ENCODE results near the gene ARL8A. TPM values are rescaled to one million over a fixed set of nuclear protein-coding genes. Genes with fewer than 3 reads are reported as not detected.

ARL8A gene
- total and polyA plus RNA-seq, 4 donors, result 8.4 to 25.7 (median 20.2) TPM

DNA sequence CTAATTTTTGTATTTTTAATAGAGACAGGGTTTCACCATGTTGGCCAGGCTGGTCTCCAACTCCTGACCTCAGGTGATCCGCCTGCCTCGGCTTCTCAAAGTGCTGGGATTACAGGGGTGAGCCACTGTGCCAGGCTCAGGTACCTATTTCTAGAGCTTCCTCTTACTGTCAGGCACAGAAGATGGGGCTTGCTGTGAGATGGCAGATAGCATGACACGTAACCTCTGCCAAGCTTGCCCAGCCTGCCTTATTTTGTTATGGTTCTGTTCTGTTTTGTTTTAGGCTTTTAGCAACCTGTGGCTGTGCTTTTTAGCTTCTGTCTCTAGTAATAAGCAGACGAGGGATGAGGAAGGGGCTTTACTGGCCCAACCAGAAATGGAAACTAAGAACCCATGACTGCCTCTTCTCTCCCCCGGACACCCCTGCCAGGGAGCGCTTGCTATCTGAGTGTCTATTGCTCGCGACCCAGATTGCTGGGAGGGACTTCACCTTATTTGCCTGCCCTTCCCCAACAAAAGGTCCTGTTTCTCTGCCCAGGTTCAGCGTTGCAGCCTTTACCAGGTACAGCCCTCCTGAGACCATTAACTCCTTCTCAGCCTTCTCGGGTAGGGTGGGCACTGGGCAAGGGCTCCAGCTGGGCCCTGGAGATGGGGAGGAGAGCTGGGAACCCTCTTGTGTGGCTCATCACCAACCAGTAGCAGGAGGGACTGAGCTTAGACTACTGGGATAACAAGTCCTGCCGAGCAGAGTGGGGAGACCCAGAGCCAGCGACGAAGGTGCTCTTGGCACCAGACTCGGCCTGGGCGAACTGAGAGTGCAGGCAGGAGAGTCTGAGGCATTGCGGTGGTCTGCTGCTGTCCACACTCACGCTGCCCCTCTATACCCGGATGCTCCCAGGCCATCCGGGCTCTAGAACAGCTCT lies 35.6 kb upstream of the ARL8A start:
- no peaks in the 10 kb centered on the region for H3K27me3 ChIP-seq (ENCODE audit: control insufficient read depth in 4 of 4, insufficient read depth in 4 of 4, low read length in 3 of 4)
- TF ChIP-seq, protein P1, sequence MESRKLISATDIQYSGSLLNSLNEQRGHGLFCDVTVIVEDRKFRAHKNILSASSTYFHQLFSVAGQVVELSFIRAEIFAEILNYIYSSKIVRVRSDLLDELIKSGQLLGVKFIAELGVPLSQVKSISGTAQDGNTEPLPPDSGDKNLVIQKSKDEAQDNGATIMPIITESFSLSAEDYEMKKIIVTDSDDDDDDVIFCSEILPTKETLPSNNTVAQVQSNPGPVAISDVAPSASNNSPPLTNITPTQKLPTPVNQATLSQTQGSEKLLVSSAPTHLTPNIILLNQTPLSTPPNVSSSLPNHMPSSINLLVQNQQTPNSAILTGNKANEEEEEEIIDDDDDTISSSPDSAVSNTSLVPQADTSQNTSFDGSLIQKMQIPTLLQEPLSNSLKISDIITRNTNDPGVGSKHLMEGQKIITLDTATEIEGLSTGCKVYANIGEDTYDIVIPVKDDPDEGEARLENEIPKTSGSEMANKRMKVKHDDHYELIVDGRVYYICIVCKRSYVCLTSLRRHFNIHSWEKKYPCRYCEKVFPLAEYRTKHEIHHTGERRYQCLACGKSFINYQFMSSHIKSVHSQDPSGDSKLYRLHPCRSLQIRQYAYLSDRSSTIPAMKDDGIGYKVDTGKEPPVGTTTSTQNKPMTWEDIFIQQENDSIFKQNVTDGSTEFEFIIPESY (IDR thresholded peaks at IDR 0.05), result no peak
- TF ChIP-seq MAX (IDR thresholded peaks at IDR 0.05) (no peak), FOXA2 (IDR thresholded peaks at IDR 0.05) (no peak), SP1 (IDR thresholded peaks at IDR 0.05) (no peak), HNF4G (IDR thresholded peaks at IDR 0.05) (no peak), NR2F2 (IDR thresholded peaks at IDR 0.05) (no peak), CTCF (IDR thresholded peaks at IDR 0.05; ENCODE audit: low read depth, low read length, missing input control) (no peak), ATF3 (IDR thresholded peaks at IDR 0.05) (no peak), TAF1 (conservative IDR thresholded peaks at IDR 0.05) (no peak), YY1 (IDR thresholded peaks at IDR 0.05) (no peak), FOXA1 (IDR thresholded peaks at IDR 0.05) (no peak), EGR1 (IDR thresholded peaks at IDR 0.05; ENCODE audit: low read depth in 2 of 2) (no peak), REST (IDR thresholded peaks at IDR 0.05) (no peak), HNF4A (conservative IDR thresholded peaks at IDR 0.05) (no peak), JUND (IDR thresholded peaks at IDR 0.05) (no peak), RXRA (IDR thresholded peaks at IDR 0.05) (no peak), GABPA (IDR thresholded peaks at IDR 0.05 in 1 of 2, conservative IDR thresholded peaks at IDR 0.05 in 1 of 2) (no peak), RAD21 (IDR thresholded peaks at IDR 0.05) (no peak)
- WGBS, result 79% methylated on average over 19 of the region's 19 CpGs

More for the DNA sequence above, 35.6 kb upstream of the ARL8A start:
- Histone ChIP-seq H3K9ac (ENCODE audit: low read depth in 1 of 2, low read length in 2 of 2) (no peak overlapping the region), H3K36me3 (ENCODE audit: control insufficient read depth in 4 of 4, insufficient read depth in 3 of 4, low read depth in 1 of 4, low read length in 3 of 4) (no peaks in the 10 kb centered on the region), H3K4me3 (ENCODE audit: low read depth in 1 of 3, low read length in 3 of 3) (no peak overlapping the region), H3K27ac (ENCODE audit: low read depth in 1 of 2, low read length in 2 of 2) (no peak overlapping the region), H3K9me3 (ENCODE audit: control insufficient read depth in 4 of 4, low read length in 3 of 4) (no peaks in the 10 kb centered on the region), H3K4me1 (ENCODE audit: control insufficient read depth in 4 of 4, insufficient read depth in 4 of 4, low read length in 3 of 4) (no peaks in the 10 kb centered on the region)
- no peak for DNase-seq (ENCODE audit: low spot score)
